A673 (cell line): ENCODE data around the gene C14orf39. TPM values are rescaled to one million over a fixed set of nuclear protein-coding genes. Genes with fewer than 3 reads are reported as not detected.

Experiments
- BruUV-seq: library from RNA; stranded (reverse); fragments of 400-500 nt; replicated peaks from 2 replicates; lab custom pipeline; 2021; lab: Mats Ljungman, UMichigan
- CTCF ChIA-PET: fragments of 300-600 bp; sonication (Branson Sonifier 250); formaldehyde crosslinking; loops from one replicate; lab custom pipeline; 2022; ENCODE audit warnings: antibody characterized with exemption; lab: Charles Lee
- POLR2A ChIA-PET: fragments of 300-600 bp; sonication (Branson Sonifier 250); formaldehyde crosslinking; loops from one replicate; lab custom pipeline; 2022; ENCODE audit warnings: antibody characterized with exemption; ENCODE audit not compliant: low non-redundant PET; lab: Charles Lee
- DNase-seq: peaks from one replicate; pipeline ENCODE4 v3.0.0-alpha.2; 2015; ENCODE audit warnings: low spot score
- H3K27ac ChIP-seq: fragments of 200-600 bp; sonication (generic); 2 replicates; pipeline ENCODE4 v1.5.1; 2016; ENCODE audit warnings: mixed run types, low read depth, mild to moderate bottlenecking, mixed read lengths, antibody characterized with exemption, low read length; ENCODE audit not compliant: poor library complexity, severe bottlenecking
- H3K27me3 ChIP-seq: fragments of 200-600 bp; sonication (generic); replicated peaks from 2 replicates; pipeline ENCODE4 v1.6.1; 2017; ENCODE audit warnings: mixed run types, low read depth, mild to moderate bottlenecking, mixed read lengths, antibody characterized with exemption, low read length; ENCODE audit not compliant: insufficient read depth, poor library complexity
- H3K36me3 ChIP-seq: fragments of 200-600 bp; sonication (generic); 2 replicates; pipeline ENCODE4 v1.6.1; 2016; ENCODE audit warnings: mixed run types, mild to moderate bottlenecking, mixed read lengths, antibody characterized with exemption, low read length; ENCODE audit not compliant: insufficient read depth, poor library complexity, severe bottlenecking
- H3K4me1 ChIP-seq: fragments of 200-600 bp; sonication (generic); 2 replicates; pipeline ENCODE4 v1.6.1; 2017; ENCODE audit warnings: mixed run types, mild to moderate bottlenecking, mixed read lengths, antibody characterized with exemption, low read length; ENCODE audit not compliant: insufficient read depth, poor library complexity, severe bottlenecking
- H3K4me3 ChIP-seq: fragments of 200-600 bp; sonication (generic); 2 replicates; pipeline ENCODE4 v1.5.1; 2016; ENCODE audit warnings: low read depth, mixed run types, mild to moderate bottlenecking, mixed read lengths, low read length; ENCODE audit not compliant: poor library complexity, severe bottlenecking
- H3K9me3 ChIP-seq: fragments of 200-600 bp; sonication (generic); 2 replicates; pipeline ENCODE4 v1.6.1; 2016; ENCODE audit warnings: mixed run types, low read depth, mild to moderate bottlenecking, mixed read lengths, antibody characterized with exemption, low read length; ENCODE audit not compliant: poor library complexity, severe bottlenecking
- EZH2 ChIP-seq: fragments of 200-600 bp; sonication (generic); IDR thresholded peaks from 2 replicates; pipeline ENCODE4 v1.6.1; 2017; ENCODE audit warnings: borderline replicate concordance, low read depth, mild to moderate bottlenecking, mixed read lengths, antibody characterized with exemption, low read length; ENCODE audit not compliant: poor library complexity, severe bottlenecking
- intact Hi-C: fragments of 100-400 bp; cut with micrococcal nuclease; formaldehyde crosslinking; loops from one replicate; pipeline ENCODE4 v1.10.0; 2022; ENCODE audit not compliant: unreplicated experiment
- total RNA-seq: library from RNA; stranded (reverse); gene quantifications from 2 replicates; pipeline ENCODE4 v1.2.3, GENCODE V29; 2021
- TF ChIP-seq, protein P1 (sequence below): fragments of 300-800, 200-600 bp; sonication (generic); conservative IDR thresholded peaks from 2 replicates; pipeline ENCODE4 v1.5.1; 2017; ENCODE audit warnings: low read depth, mild to moderate bottlenecking, antibody characterized with exemption, low read length, moderate library complexity, mixed read lengths

Gene C14orf39
- total RNA-seq, 1 experiment from 2014 or later, result 3.1 TPM

DNA sequence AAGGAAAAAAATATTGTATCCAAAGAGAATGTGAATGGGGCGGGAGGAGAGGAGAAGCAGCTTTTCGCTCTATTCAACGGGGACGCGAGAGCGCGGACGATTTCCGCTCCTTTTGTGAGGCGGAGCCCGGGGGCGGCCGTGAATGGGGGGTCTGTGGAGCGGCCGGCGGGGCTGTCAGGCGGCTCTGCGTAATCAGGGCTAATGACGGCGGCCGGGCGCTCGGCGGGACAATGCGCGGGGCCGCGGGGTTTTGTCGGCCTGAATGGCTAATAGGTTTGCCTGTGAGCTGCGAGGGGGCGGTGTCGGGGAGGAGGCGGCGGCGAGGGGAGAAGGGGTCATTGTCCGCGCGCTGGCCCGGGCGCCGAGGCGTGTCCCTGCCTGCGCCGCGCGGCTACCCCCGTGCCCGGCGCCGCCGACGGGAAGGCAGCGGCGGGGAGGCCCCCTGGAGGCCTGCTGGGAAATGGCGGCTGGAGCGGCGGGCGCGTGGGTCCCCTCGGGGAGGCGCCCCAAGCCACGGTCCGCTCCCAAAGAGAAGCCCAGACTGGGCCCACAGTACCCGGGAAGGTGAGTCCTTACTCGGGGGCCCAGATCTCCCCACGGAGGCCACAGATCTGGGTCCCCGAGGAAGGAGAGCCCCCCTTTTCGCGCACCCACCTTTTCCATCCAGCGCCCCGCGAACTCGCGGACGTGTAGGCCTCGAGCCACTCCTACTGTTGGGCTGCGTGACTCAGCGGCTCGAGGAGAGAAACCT, 29.1 kb upstream of the C14orf39 start:
- Histone ChIP-seq H3K27ac (no peak overlapping the region), H3K27me3 (peaks cover 54% of the 10 kb centered on the region), H3K4me3 (peak overlapping the region; percentile 65), H3K9me3 (no peaks in the 10 kb centered on the region), H3K36me3 (no peaks in the 10 kb centered on the region), H3K4me1 (no peaks in the 10 kb centered on the region)
- peak; percentile 60 for DNase-seq
- TF ChIP-seq, protein P1, sequence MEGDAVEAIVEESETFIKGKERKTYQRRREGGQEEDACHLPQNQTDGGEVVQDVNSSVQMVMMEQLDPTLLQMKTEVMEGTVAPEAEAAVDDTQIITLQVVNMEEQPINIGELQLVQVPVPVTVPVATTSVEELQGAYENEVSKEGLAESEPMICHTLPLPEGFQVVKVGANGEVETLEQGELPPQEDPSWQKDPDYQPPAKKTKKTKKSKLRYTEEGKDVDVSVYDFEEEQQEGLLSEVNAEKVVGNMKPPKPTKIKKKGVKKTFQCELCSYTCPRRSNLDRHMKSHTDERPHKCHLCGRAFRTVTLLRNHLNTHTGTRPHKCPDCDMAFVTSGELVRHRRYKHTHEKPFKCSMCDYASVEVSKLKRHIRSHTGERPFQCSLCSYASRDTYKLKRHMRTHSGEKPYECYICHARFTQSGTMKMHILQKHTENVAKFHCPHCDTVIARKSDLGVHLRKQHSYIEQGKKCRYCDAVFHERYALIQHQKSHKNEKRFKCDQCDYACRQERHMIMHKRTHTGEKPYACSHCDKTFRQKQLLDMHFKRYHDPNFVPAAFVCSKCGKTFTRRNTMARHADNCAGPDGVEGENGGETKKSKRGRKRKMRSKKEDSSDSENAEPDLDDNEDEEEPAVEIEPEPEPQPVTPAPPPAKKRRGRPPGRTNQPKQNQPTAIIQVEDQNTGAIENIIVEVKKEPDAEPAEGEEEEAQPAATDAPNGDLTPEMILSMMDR, result peak; percentile 58
- TF ChIP-seq EZH2, result peak; percentile 55
- POLR2A ChIA-PET, result interaction anchor here (0.6 kb wide), 1 partner anchor 667 kb away, joined by 6 read pairs; no protein-coding TSS in a partner anchor
- intact Hi-C loops, result no loop called here
- no TSS peak for BruUV-seq
- CTCF ChIA-PET, result no interaction called here

DNA sequence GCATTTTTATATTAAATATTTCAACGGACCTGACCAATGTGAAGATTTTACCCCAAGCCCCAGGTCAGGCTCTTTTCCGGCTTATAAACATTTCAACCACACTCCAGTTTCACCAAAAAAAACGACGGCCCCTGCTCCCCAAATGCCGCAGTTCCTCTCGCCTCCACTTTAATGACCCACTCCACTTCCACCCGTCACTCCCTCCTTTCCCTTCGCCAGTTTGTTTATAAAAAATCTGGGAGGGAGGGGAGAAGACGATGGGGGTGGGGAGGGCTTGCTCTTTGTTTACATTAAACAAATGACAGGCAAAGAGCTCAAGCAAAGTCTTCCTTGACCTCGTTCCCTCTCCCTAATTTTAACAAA, 28.5 kb upstream of the C14orf39 start:
- no peak for TF ChIP-seq EZH2

DNA sequence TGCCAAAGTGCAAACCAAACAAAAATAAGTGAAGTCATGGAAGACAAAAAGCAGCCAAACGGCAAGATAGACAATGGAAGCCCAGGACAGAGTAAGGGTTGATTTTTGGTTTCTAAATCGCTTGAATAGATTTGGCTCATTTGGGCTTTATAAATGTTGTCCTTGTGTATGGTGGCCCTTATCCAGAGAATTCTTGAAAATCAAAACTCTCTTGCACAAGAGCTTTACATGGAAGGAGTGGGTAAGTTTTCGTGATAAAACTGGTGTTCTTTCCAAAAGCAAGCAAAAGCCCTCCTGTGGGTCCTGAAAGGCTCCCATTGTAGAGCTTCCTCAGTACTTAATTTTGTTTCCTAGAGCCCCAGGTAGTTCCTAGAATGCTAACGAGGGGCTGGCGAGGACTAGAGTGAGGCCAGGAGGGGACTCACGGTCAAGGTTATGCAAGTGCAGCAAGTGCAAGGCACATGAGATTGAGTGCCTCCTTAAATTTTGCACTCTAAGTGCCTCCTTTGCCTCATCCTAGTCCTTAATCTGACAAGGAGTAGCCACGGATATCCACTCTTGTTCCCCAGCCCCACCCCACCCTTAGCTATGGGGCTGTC, 27.2 kb upstream of the C14orf39 start:
- TF ChIP-seq, protein P1, result no peak
- TF ChIP-seq EZH2, result no peak
- peaks cover 71% of the 10 kb centered on the region for H3K27me3 ChIP-seq

More for the DNA sequence above, 28.5 kb upstream of the C14orf39 start:
- no peaks in the 10 kb centered on the region for H3K4me1 ChIP-seq
- peak overlapping the region; percentile 65 for H3K4me3 ChIP-seq
- peaks cover 60% of the 10 kb centered on the region for H3K27me3 ChIP-seq
- peak; percentile 44 for DNase-seq
- no peaks in the 10 kb centered on the region for H3K36me3 ChIP-seq
- H3K9me3 ChIP-seq, result no peaks in the 10 kb centered on the region
- intact Hi-C loops, result no loop called here
- POLR2A ChIA-PET, result interaction anchor here (0.6 kb wide), 1 partner anchor 668 kb away, joined by 6 read pairs; no protein-coding TSS in a partner anchor
- CTCF ChIA-PET, result no interaction called here
- no TSS peak for BruUV-seq
- H3K27ac ChIP-seq, result no peak overlapping the region

More for the DNA sequence above, 27.2 kb upstream of the C14orf39 start:
- ChIA-PET CTCF (no interaction called here), POLR2A (no interaction called here)
- Histone ChIP-seq H3K27ac (no peak overlapping the region), H3K36me3 (no peaks in the 10 kb centered on the region), H3K4me1 (peaks cover 7% of the 10 kb centered on the region), H3K9me3 (no peaks in the 10 kb centered on the region), H3K4me3 (no peak overlapping the region)
- intact Hi-C loops, result no loop called here
- no peak for DNase-seq
- BruUV-seq, result no TSS peak
